K562 (cell line): Measurements from ENCODE around the gene LRRC15. TPM values are rescaled to one million over a fixed set of nuclear protein-coding genes. Genes with fewer than 3 reads are reported as not detected.

Source experiments
- DEAF1 ChIP-seq: fragments of 450-650 bp; formaldehyde crosslinking; IDR thresholded peaks from 2 replicates; pipeline ENCODE4 v1.4.0; 2020; ENCODE audit warnings: mild to moderate bottlenecking, moderate library complexity
- E4F1 ChIP-seq: fragments of 250-450 bp; sonication (Bioruptor Pico); IDR thresholded peaks from 2 replicates; pipeline ENCODE4 v1.5.0; 2021; ENCODE audit warnings: mild to moderate bottlenecking, borderline replicate concordance
- FIP1L1 ChIP-seq: fragments of 200-400 bp; formaldehyde crosslinking; IDR thresholded peaks from 2 replicates; pipeline ENCODE4 v1.6.1; 2018; ENCODE audit warnings: mild to moderate bottlenecking, low read depth, low read length; ENCODE audit not compliant: poor library complexity, severe bottlenecking
- HDAC3 ChIP-seq: fragments of 450-650 bp; IDR thresholded peaks from 2 replicates; pipeline ENCODE4 v1.6.1; 2018; ENCODE audit warnings: borderline replicate concordance, mild to moderate bottlenecking, moderate library complexity; ENCODE audit not compliant: partially characterized antibody
- JUNB ChIP-seq: fragments of 450-650 bp; formaldehyde crosslinking; conservative IDR thresholded peaks from 2 replicates; pipeline ENCODE4 v1.4.0; 2020; ENCODE audit warnings: mild to moderate bottlenecking
- KLF6 ChIP-seq: fragments of 250-450 bp; sonication (Bioruptor Pico); IDR thresholded peaks from 2 replicates; pipeline ENCODE4 v1.4.0; 2020; ENCODE audit warnings: mild to moderate bottlenecking, moderate library complexity, borderline replicate concordance
- NFYB ChIP-seq: IDR thresholded peaks from 2 replicates; pipeline ENCODE4 v1.6.1; 2011; ENCODE audit warnings: mild to moderate bottlenecking, moderate library complexity; ENCODE audit not compliant: insufficient read length; ENCODE audit errors: extremely low read depth
- NR1H2 ChIP-seq: sonication (generic); formaldehyde crosslinking; IDR thresholded peaks from 2 replicates; pipeline ENCODE4 v1.4.0; 2020; ENCODE audit warnings: mild to moderate bottlenecking, missing genetic modification reagents
- SREBF2 ChIP-seq: sonication (generic); formaldehyde crosslinking; IDR thresholded peaks from 2 replicates; pipeline ENCODE4 v1.4.0; 2020; ENCODE audit warnings: mild to moderate bottlenecking, missing genetic modification reagents
- STAT5A ChIP-seq: IDR thresholded peaks from 2 replicates; pipeline ENCODE4 v1.6.1; 2012; ENCODE audit warnings: low read length, inconsistent platforms, borderline replicate concordance
- STAT5B ChIP-seq: fragments of 250-450 bp; sonication (Bioruptor Pico); IDR thresholded peaks from 2 replicates; pipeline ENCODE4 v1.8.0; 2021; ENCODE audit warnings: mild to moderate bottlenecking, inconsistent platforms
- TARDBP ChIP-seq: fragments of 450-650 bp; IDR thresholded peaks from 2 replicates; pipeline ENCODE4 v1.6.1; 2016
- TEAD1 ChIP-seq, 2 experiments: fragments of 450-650 bp in 1 of 2; sonication (generic) in 1 of 2; formaldehyde crosslinking; IDR thresholded peaks; 2 replicates each; pipeline versions ENCODE4 v1.4.0 to v1.8.0; 2020 to 2022; ENCODE audit warnings: mild to moderate bottlenecking in 2 of 2, missing genetic modification reagents in 1 of 2
- ZKSCAN3 ChIP-seq: fragments of 250-450 bp; sonication (Bioruptor Pico); IDR thresholded peaks from 2 replicates; pipeline ENCODE4 v1.4.0; 2020
- ZNF253 ChIP-seq: fragments of 250-450 bp; sonication (Bioruptor Pico); conservative IDR thresholded peaks from 2 replicates; pipeline ENCODE4 v1.6.1; 2021; ENCODE audit warnings: mild to moderate bottlenecking
- ZNF507 ChIP-seq: conservative IDR thresholded peaks from 2 replicates; pipeline ENCODE4 v1.6.1; 2017; ENCODE audit warnings: missing genetic modification characterization, missing compliant biosample characterization
- polyA plus RNA-seq, 8 experiments: library from polyadenylated mRNA; depleted of rRNA in 4 of 8; stranded (reverse) in 5 of 8; unstranded in 3 of 8; fragments of >200 nt; fragmentation: Nextera tagmentation in 2 of 8; fragmentation: Illumina TruSeq in 1 of 8; extraction: Ambion mirVana in 2 of 8; extraction: Trizol in 1 of 8; gene quantifications; 2 replicates each; pipeline versions ENCODE4 v1.2.1 to v1.2.3, GENCODE V29; 2011 to 2014; ENCODE audit warnings: inconsistent platforms in 1 of 8, missing spikeins in 1 of 8
- total RNA-seq, 7 experiments: library from RNA; depleted of rRNA in 6 of 7; stranded (reverse); fragments of >200 nt in 6 of 7; fragmentation: Illumina TruSeq in 2 of 7; extraction: Trizol in 2 of 7; gene quantifications; 2 replicates each; pipeline versions ENCODE4 v1.2.1 to v1.2.3, GENCODE V29; 2011 to 2021; ENCODE audit warnings: low replicate concordance in 1 of 7
- TF ChIP-seq, protein P1 (sequence below): sonication (generic); formaldehyde crosslinking; IDR thresholded peaks from 2 replicates; pipeline ENCODE4 v1.8.0; 2023; ENCODE audit warnings: mild to moderate bottlenecking, missing genetic modification reagents
- TF ChIP-seq, protein P2 (sequence below), 3 experiments: fragments of 200-800 bp in 1 of 3; sonication (Bioruptor generic) in 1 of 3; sonication (generic) in 1 of 3; formaldehyde crosslinking in 1 of 3; IDR thresholded peaks; 2 replicates each; pipeline versions ENCODE4 v1.6.1 to v1.8.0; 2016 to 2022; ENCODE audit warnings: mild to moderate bottlenecking in 2 of 3, missing compliant biosample characterization in 2 of 3, missing genetic modification characterization in 2 of 3, missing genetic modification reagents in 1 of 3

LRRC15 gene
- total and polyA plus RNA-seq, 9 of the 15 experiments (the other 6 are each of a cell fraction or from before 2014, with no cell fraction given) = not detected

- no peak for TF ChIP-seq E4F1
- TF ChIP-seq SREBF2 (CRISPR knock-in tag) = no peak
- TF ChIP-seq ZKSCAN3 (CRISPR knock-in tag) = no peak
- no peak for TF ChIP-seq NR1H2 (CRISPR knock-in tag)
- TF ChIP-seq KLF6 (CRISPR knock-in tag) = no peak
- TF ChIP-seq ZNF507 (tag) = no peak
- TF ChIP-seq, protein P1, sequence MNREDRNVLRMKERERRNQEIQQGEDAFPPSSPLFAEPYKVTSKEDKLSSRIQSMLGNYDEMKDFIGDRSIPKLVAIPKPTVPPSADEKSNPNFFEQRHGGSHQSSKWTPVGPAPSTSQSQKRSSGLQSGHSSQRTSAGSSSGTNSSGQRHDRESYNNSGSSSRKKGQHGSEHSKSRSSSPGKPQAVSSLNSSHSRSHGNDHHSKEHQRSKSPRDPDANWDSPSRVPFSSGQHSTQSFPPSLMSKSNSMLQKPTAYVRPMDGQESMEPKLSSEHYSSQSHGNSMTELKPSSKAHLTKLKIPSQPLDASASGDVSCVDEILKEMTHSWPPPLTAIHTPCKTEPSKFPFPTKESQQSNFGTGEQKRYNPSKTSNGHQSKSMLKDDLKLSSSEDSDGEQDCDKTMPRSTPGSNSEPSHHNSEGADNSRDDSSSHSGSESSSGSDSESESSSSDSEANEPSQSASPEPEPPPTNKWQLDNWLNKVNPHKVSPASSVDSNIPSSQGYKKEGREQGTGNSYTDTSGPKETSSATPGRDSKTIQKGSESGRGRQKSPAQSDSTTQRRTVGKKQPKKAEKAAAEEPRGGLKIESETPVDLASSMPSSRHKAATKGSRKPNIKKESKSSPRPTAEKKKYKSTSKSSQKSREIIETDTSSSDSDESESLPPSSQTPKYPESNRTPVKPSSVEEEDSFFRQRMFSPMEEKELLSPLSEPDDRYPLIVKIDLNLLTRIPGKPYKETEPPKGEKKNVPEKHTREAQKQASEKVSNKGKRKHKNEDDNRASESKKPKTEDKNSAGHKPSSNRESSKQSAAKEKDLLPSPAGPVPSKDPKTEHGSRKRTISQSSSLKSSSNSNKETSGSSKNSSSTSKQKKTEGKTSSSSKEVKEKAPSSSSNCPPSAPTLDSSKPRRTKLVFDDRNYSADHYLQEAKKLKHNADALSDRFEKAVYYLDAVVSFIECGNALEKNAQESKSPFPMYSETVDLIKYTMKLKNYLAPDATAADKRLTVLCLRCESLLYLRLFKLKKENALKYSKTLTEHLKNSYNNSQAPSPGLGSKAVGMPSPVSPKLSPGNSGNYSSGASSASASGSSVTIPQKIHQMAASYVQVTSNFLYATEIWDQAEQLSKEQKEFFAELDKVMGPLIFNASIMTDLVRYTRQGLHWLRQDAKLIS (CRISPR knock-in tag) = 0 out of 2 replicates have a peak, but pooled peaks have one; percentile 52
- TF ChIP-seq STAT5A = no peak
- TF ChIP-seq JUNB = no peak
- no peak for TF ChIP-seq DEAF1 (CRISPR knock-in tag)
- no peak for TF ChIP-seq TARDBP
- TF ChIP-seq TEAD1 (CRISPR knock-in tag; IDR thresholded peaks at IDR 0.05) = 0 out of 4 replicates have a peak, but pooled peaks of 1 of the 2 experiments have one; percentile 31
- TF ChIP-seq, protein P2, sequence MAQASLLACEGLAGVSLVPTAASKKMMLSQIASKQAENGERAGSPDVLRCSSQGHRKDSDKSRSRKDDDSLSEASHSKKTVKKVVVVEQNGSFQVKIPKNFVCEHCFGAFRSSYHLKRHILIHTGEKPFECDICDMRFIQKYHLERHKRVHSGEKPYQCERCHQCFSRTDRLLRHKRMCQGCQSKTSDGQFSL (CRISPR knock-in tag; IDR thresholded peaks at IDR 0.05) = peak; percentile 33; the same call in 1 of the 2 replicates
- TF ChIP-seq, protein P2 (tag; IDR thresholded peaks at IDR 0.05) = no peak
- no peak for TF ChIP-seq ZNF253
- no peak for TF ChIP-seq STAT5B (CRISPR knock-in tag)
- TF ChIP-seq NFYB = no peak
- no peak for TF ChIP-seq HDAC3
- TF ChIP-seq FIP1L1 = no peak
Observed at GRCh38 chr3:194326192-194326967, 43.2 kb downstream of the LRRC15 start (continued).
